H1 (cell line): ENCODE measurements around the gene MED12L. TPM values are rescaled to one million over a fixed set of nuclear protein-coding genes. Genes with fewer than 3 reads are reported as not detected.

Experiments used
- CTCF ChIA-PET: fragments of 300-600 bp; sonication (Branson Sonifier 250); formaldehyde crosslinking; loops from one replicate; lab custom pipeline; 2021; ENCODE audit not compliant: partially characterized antibody; lab: Charles Lee
- POLR2A ChIA-PET: fragments of 300-600 bp; sonication (Branson Sonifier 250); formaldehyde crosslinking; loops from one replicate; lab custom pipeline; 2021; ENCODE audit warnings: inconsistent platforms; ENCODE audit not compliant: partially characterized antibody; lab: Charles Lee
- DNase-seq, 2 experiments: peaks; one replicate each; pipeline versions ENCODE4 v3.0.0 to v3.0.0-alpha.2; 2010 to 2022; ENCODE audit warnings: low spot score in 2 of 2, low read depth in 1 of 2, mixed read lengths in 1 of 2
- FAIRE-seq: peaks from 2 replicates; lab custom pipeline; 2011; peaks lifted over from hg19 to GRCh38; lab: Jason Lieb, UNC
- H2AFZ ChIP-seq: 2 replicates; pipeline ENCODE4 v1.8.1; 2012; ENCODE audit warnings: low read length, inconsistent platforms
- H2AK5ac ChIP-seq: 2 replicates; pipeline ENCODE4 v1.6.1; 2013; ENCODE audit warnings: low read depth, low read length
- H2BK120ac ChIP-seq: replicated peaks from 2 replicates; pipeline ENCODE3; 2013; ENCODE audit warnings: low read depth, low read length, inconsistent platforms
- H2BK12ac ChIP-seq: 2 replicates; pipeline ENCODE4 v1.6.1; 2013; ENCODE audit warnings: low read depth, low read length
- H2BK15ac ChIP-seq: 2 replicates; pipeline ENCODE4 v1.6.1; 2013; ENCODE audit warnings: low read length
- H2BK20ac ChIP-seq: 2 replicates; pipeline ENCODE4 v1.6.1; 2013; ENCODE audit warnings: low read length
- H2BK5ac ChIP-seq: 2 replicates; pipeline ENCODE4 v1.6.1; 2013; ENCODE audit warnings: low read depth, low read length
- H3K14ac ChIP-seq: 2 replicates; pipeline ENCODE4 v1.6.1; 2013; ENCODE audit warnings: inconsistent platforms; ENCODE audit not compliant: insufficient read length
- H3K18ac ChIP-seq: 2 replicates; pipeline ENCODE4 v1.6.1; 2013; ENCODE audit warnings: low read length; ENCODE audit errors: extremely low read depth
- H3K23ac ChIP-seq: 2 replicates; pipeline ENCODE4 v1.6.1; 2013; ENCODE audit warnings: inconsistent platforms; ENCODE audit not compliant: insufficient read length
- H3K23me2 ChIP-seq: 2 replicates; pipeline ENCODE4 v1.6.1; 2013; ENCODE audit warnings: low read depth, low read length
- H3K27ac ChIP-seq: 2 replicates; pipeline ENCODE4 v1.6.1; 2011; ENCODE audit warnings: low read depth, low read length, inconsistent platforms
- H3K27me3 ChIP-seq, 4 experiments: replicated peaks in 1 of 4; 1 replicate in 1 of 4; 2 replicates in 3 of 4; pipeline versions ENCODE4 v1.6.1 to v1.8.1; 2011 to 2013; ENCODE audit warnings: low read length in 3 of 4, mild to moderate bottlenecking in 3 of 4, inconsistent platforms in 2 of 4, mixed read lengths in 2 of 4, moderate library complexity in 1 of 4; ENCODE audit not compliant: control insufficient read depth in 3 of 4, insufficient read depth in 3 of 4; ENCODE audit errors: extremely low read depth in 1 of 4
- H3K36me3 ChIP-seq, 4 experiments: 2 replicates each; pipeline versions ENCODE4 v1.6.1 to v1.8.1; 2011 to 2013; ENCODE audit warnings: mild to moderate bottlenecking in 4 of 4, low read length in 3 of 4, moderate library complexity in 2 of 4, control low read depth in 1 of 4, inconsistent platforms in 1 of 4; ENCODE audit not compliant: insufficient read depth in 4 of 4, control insufficient read depth in 2 of 4
- H3K4ac ChIP-seq: replicated peaks from 2 replicates; pipeline ENCODE3; 2013; ENCODE audit warnings: low read length, low read depth, mixed read lengths, inconsistent platforms; ENCODE audit not compliant: insufficient read length
- H3K4me1 ChIP-seq, 4 experiments: replicated peaks in 1 of 4; 1 replicate in 1 of 4; 2 replicates in 3 of 4; pipeline versions ENCODE4 v1.6.1 to v1.8.1; 2011 to 2013; ENCODE audit warnings: low read length in 3 of 4, inconsistent platforms in 2 of 4, mixed read lengths in 1 of 4; ENCODE audit not compliant: insufficient read depth in 4 of 4, control insufficient read depth in 3 of 4
- H3K4me2 ChIP-seq, 2 experiments: 2 replicates each; pipeline versions ENCODE4 v1.6.1 to v1.8.1; 2011 to 2013; ENCODE audit warnings: low read depth in 2 of 2, low read length in 2 of 2, control low read depth in 1 of 2, inconsistent platforms in 1 of 2, mild to moderate bottlenecking in 1 of 2; ENCODE audit not compliant: insufficient read depth in 1 of 2
- H3K4me3 ChIP-seq, 4 experiments: fragments of 200-600, 300-600 bp in 1 of 4; sonication (generic), shearing (Covaris generic), sonication (Bioruptor Twin) in 1 of 4; 2 replicates each; pipeline versions ENCODE4 v1.5.1 to v1.8.1; 2011 to 2016; ENCODE audit warnings: low read length in 4 of 4, low read depth in 3 of 4, control low read depth in 2 of 4, inconsistent platforms in 2 of 4, mild to moderate bottlenecking in 2 of 4, mixed read lengths in 1 of 4, moderate library complexity in 1 of 4; ENCODE audit not compliant: insufficient read depth in 2 of 4; ENCODE audit errors: extremely low read depth in 1 of 4
- H3K56ac ChIP-seq: replicated peaks from 2 replicates; pipeline ENCODE3; 2013; ENCODE audit warnings: low read depth, mild to moderate bottlenecking, mixed read lengths, low read length, inconsistent platforms; ENCODE audit not compliant: insufficient read length
- H3K79me1 ChIP-seq: 2 replicates; pipeline ENCODE4 v1.6.1; 2013; ENCODE audit warnings: low read depth, low read length, control low read depth
- H3K79me2 ChIP-seq, 2 experiments: 2 replicates each; pipeline versions ENCODE4 v1.6.1 to v1.8.1; 2012 to 2013; ENCODE audit warnings: low read length in 2 of 2, mild to moderate bottlenecking in 2 of 2, inconsistent platforms in 1 of 2; ENCODE audit not compliant: insufficient read depth in 2 of 2, control insufficient read depth in 1 of 2
- H3K9ac ChIP-seq, 4 experiments: replicated peaks in 1 of 4; 1 replicate in 1 of 4; 2 replicates in 3 of 4; pipeline versions ENCODE4 v1.6.1 to v1.8.1; 2011 to 2013; ENCODE audit warnings: low read depth in 3 of 4, low read length in 3 of 4, control low read depth in 2 of 4, mild to moderate bottlenecking in 2 of 4, moderate library complexity in 2 of 4, inconsistent platforms in 1 of 4; ENCODE audit errors: extremely low read depth in 1 of 4
- H3K9me3 ChIP-seq, 2 experiments: 2 replicates each; pipeline versions ENCODE4 v1.6.1 to v1.8.1; 2012 to 2013; ENCODE audit warnings: mild to moderate bottlenecking in 2 of 2, moderate library complexity in 2 of 2, control low read depth in 1 of 2, inconsistent platforms in 1 of 2, low read depth in 1 of 2, low read length in 1 of 2, mixed read lengths in 1 of 2; ENCODE audit not compliant: insufficient read depth in 2 of 2
- H4K20me1 ChIP-seq, 2 experiments: replicated peaks in 1 of 2; 2 replicates each; pipeline versions ENCODE3 to v1.8.1; 2011 to 2013; ENCODE audit warnings: inconsistent platforms in 2 of 2, low read length in 2 of 2, mild to moderate bottlenecking in 1 of 2; ENCODE audit not compliant: insufficient read depth in 2 of 2, control insufficient read depth in 1 of 2
- H4K5ac ChIP-seq: 2 replicates; pipeline ENCODE4 v1.6.1; 2013; ENCODE audit warnings: low read length, low read depth, mixed read lengths, inconsistent platforms; ENCODE audit not compliant: insufficient read length
- H4K8ac ChIP-seq: 2 replicates; pipeline ENCODE4 v1.8.0; 2013; ENCODE audit warnings: mild to moderate bottlenecking, moderate library complexity, low read length, inconsistent platforms; ENCODE audit not compliant: insufficient read depth; ENCODE audit errors: extremely low read depth
- H4K91ac ChIP-seq: replicated peaks from 2 replicates; pipeline ENCODE3; 2013; ENCODE audit warnings: low read length, mixed read lengths, inconsistent platforms; ENCODE audit not compliant: insufficient read length
- ASH2L ChIP-seq: fragments of 200-600, 300-600 bp; sonication (generic); IDR thresholded peaks from one replicate; pipeline ENCODE4 v1.7.1; 2017; ENCODE audit warnings: low read length
- BACH1 ChIP-seq: IDR thresholded peaks from 2 replicates; pipeline ENCODE4 v1.6.1; 2012; ENCODE audit warnings: low read length, improper control_type of control experiment
- GABPA ChIP-seq: IDR thresholded peaks from 2 replicates; pipeline ENCODE4 v1.6.1; 2011; ENCODE audit warnings: mild to moderate bottlenecking, low read length, moderate library complexity, borderline replicate concordance; ENCODE audit not compliant: insufficient read depth
- PHF8 ChIP-seq: fragments of 200-600 bp; sonication (generic); conservative IDR thresholded peaks from 2 replicates; pipeline ENCODE4 v1.7.1; 2012; ENCODE audit warnings: low read depth, mild to moderate bottlenecking, inconsistent platforms, low read length, moderate library complexity
- RAD21 ChIP-seq, 2 experiments: IDR thresholded peaks in 1 of 2; conservative IDR thresholded peaks in 1 of 2; 2 replicates each; pipeline ENCODE4 v1.6.1; 2011; ENCODE audit warnings: low read depth in 2 of 2, low read length in 2 of 2, improper control_type of control experiment in 1 of 2, inconsistent platforms in 1 of 2, mild to moderate bottlenecking in 1 of 2, moderate library complexity in 1 of 2
- RBBP5 ChIP-seq: IDR thresholded peaks from 2 replicates; pipeline ENCODE4 v1.7.1; 2012; ENCODE audit warnings: low read depth, mild to moderate bottlenecking, inconsistent platforms, low read length, moderate library complexity, borderline replicate concordance
- RFX5 ChIP-seq: IDR thresholded peaks from 2 replicates; pipeline ENCODE4 v1.6.1; 2011; ENCODE audit warnings: low read depth, low read length, improper control_type of control experiment, borderline replicate concordance
- SIRT6 ChIP-seq: IDR thresholded peaks from one replicate; pipeline ENCODE4 v1.7.1; 2012; ENCODE audit warnings: low read length, inconsistent platforms
- SP4 ChIP-seq: IDR thresholded peaks from 2 replicates; pipeline ENCODE4 v1.6.1; 2012; ENCODE audit warnings: low read length, inconsistent platforms
- YY1 ChIP-seq: IDR thresholded peaks from 2 replicates; pipeline ENCODE4 v1.6.1; 2011; ENCODE audit warnings: low read depth, mild to moderate bottlenecking, low read length
- polyA plus RNA-seq, 7 experiments: library from polyadenylated mRNA; depleted of rRNA in 3 of 7; stranded (reverse) in 5 of 7; unstranded in 2 of 7; fragments of >200 nt in 5 of 7; fragments of 200-250 nt in 2 of 7; gene quantifications; 1 replicate in 5 of 7; 2 replicates in 1 of 7; 4 replicates in 1 of 7; pipeline versions ENCODE4 v1.2.1 to v1.2.3, GENCODE V29; 2011 to 2013; ENCODE audit warnings: missing spikeins in 2 of 7, mixed read lengths in 2 of 7
- total RNA-seq: library from RNA; stranded (reverse); fragmentation: NEBNext Ultra II Directional; extraction: Animal tissue kit (Norgen Biotek cat#: 25700); gene quantifications from 2 replicates; pipeline ENCODE4 v1.2.1, GENCODE V29; 2021
- TF ChIP-seq, protein P1 (sequence below): IDR thresholded peaks from 2 replicates; pipeline ENCODE4 v1.6.1; 2012; ENCODE audit warnings: low read length, inconsistent platforms
- TF ChIP-seq, protein P2 (sequence below): IDR thresholded peaks from 2 replicates; pipeline ENCODE4 v1.6.1; 2011; ENCODE audit warnings: low read depth, mild to moderate bottlenecking, low read length; ENCODE audit not compliant: insufficient read depth

MED12L gene
- total and polyA plus RNA-seq, 2 of the 8 experiments (the other 6 are each of a cell fraction or from before 2014, with no cell fraction given), result 3.6 to 26.2 TPM

DNA sequence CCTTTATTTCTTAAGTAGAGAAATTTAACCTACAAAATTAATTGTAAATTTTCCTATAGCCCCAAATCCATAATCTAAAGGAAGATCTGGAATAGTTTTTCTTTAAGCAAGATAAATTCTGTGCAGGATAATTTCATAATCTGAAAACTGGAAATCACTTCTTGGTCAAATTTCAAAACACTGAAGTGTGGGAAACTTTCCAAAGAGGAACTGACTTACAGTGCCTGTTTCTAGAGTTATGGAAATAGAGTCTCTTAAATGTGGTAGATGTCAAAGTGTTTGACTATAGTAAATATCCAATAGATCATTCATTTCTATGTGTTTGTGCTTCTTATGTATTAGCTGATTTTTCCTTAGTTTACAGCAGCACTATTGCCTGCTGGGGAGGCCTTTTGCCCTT lies 245.4 kb downstream of the MED12L start:
- Histone ChIP-seq H3K9me3 (no peaks in the 10 kb centered on the region), H2BK5ac (no peak overlapping the region), H3K79me1 (no peaks in the 10 kb centered on the region), H3K27me3 (no peaks in the 10 kb centered on the region), H3K9ac (no peak overlapping the region), H3K79me2 (no peaks in the 10 kb centered on the region), H3K4me3 (no peak overlapping the region), H3K23ac (no peak overlapping the region), H3K36me3 (no peaks in the 10 kb centered on the region), H2BK120ac (no peak overlapping the region), H4K8ac (no peak overlapping the region), H3K23me2 (no peaks in the 10 kb centered on the region), H3K14ac (no peak overlapping the region), H4K20me1 (no peaks in the 10 kb centered on the region), H3K27ac (no peak overlapping the region), H3K4me1 (no peaks in the 10 kb centered on the region; a peak in 2 of 7 replicates), H2BK12ac (no peak overlapping the region), H4K5ac (no peak overlapping the region), H4K91ac (no peak overlapping the region), H2BK15ac (no peak overlapping the region), H2BK20ac (no peak overlapping the region), H3K4me2 (no peak overlapping the region), H3K18ac (no peak overlapping the region), H3K56ac (no peak overlapping the region), H3K4ac (no peak overlapping the region), H2AFZ (no peak overlapping the region), H2AK5ac (no peak overlapping the region)
- DNase-seq (no peak), FAIRE-seq (no peak)
- TF ChIP-seq SP4 (no peak), PHF8 (no peak), ASH2L (no peak), RBBP5 (no peak), SIRT6 (no peak), RFX5 (no peak), GABPA (no peak), RAD21 (IDR thresholded peaks at IDR 0.05 in 1 of 2, conservative IDR thresholded peaks at IDR 0.05 in 1 of 2; ENCODE audit: low read depth in 2 of 2, low read length in 2 of 2) (no peak), BACH1 (no peak), YY1 (no peak)
- TF ChIP-seq, protein P1, sequence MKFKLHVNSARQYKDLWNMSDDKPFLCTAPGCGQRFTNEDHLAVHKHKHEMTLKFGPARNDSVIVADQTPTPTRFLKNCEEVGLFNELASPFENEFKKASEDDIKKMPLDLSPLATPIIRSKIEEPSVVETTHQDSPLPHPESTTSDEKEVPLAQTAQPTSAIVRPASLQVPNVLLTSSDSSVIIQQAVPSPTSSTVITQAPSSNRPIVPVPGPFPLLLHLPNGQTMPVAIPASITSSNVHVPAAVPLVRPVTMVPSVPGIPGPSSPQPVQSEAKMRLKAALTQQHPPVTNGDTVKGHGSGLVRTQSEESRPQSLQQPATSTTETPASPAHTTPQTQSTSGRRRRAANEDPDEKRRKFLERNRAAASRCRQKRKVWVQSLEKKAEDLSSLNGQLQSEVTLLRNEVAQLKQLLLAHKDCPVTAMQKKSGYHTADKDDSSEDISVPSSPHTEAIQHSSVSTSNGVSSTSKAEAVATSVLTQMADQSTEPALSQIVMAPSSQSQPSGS, result no peak
- TF ChIP-seq, protein P2, sequence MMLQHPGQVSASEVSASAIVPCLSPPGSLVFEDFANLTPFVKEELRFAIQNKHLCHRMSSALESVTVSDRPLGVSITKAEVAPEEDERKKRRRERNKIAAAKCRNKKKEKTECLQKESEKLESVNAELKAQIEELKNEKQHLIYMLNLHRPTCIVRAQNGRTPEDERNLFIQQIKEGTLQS, result no peak
- ChIA-PET CTCF (interaction anchor here (0.9 to 1.8 kb wide), 2 partner anchors 14 to 25 kb away, joined by 3 to 4 read pairs; partner anchors contain the start of gene GPR87), POLR2A (no interaction called here)
